ENCODE results near the gene CLEC1A. TPM values are rescaled to one million over a fixed set of nuclear protein-coding genes. Genes with fewer than 3 reads are reported as not detected.

CLEC1A gene
- total and polyA plus RNA-seq, 12 donors: 1.4 to 5.6 (median 3.3) TPM

DNA sequence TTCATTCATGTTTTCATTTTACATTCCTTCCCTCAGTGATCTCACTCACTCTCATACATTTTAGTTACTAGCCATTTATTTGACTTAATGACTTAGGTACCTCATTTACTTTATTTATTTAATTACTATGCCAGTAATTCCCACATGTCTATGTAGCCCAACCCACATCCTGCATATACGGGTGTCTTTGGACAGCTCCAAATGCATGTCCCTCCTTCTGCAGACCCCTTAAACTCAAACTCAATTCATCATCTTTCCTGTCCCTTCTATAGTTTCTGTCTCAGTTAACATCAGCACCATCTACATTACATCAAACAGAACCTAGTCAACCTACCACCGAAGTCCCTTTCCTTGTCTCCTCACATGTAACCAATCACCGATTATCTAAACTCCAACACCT, 2.8 kb downstream of the CLEC1A start:
- no peaks in the 10 kb centered on the region for H3K27me3 ChIP-seq
- H3K36me3 ChIP-seq (replicated peaks in 1 of 2): no peaks in the 10 kb centered on the region
- WGBS, 4 donors: 79 to 84% (median 81%) methylated on average over 3 of the region's 3 CpGs
- H3K9me3 ChIP-seq (replicated peaks in 1 of 3): peaks cover 0 to 5% (median 0%) of the 10 kb centered on the region in 3 donors
- peaks cover 0 to 10% of the 10 kb centered on the region in 2 donors for H3K4me1 ChIP-seq (replicated peaks in 1 of 2)
- no peak overlapping the region for H3K4me3 ChIP-seq
- no peak for DNase-seq
- TF ChIP-seq, protein P1, sequence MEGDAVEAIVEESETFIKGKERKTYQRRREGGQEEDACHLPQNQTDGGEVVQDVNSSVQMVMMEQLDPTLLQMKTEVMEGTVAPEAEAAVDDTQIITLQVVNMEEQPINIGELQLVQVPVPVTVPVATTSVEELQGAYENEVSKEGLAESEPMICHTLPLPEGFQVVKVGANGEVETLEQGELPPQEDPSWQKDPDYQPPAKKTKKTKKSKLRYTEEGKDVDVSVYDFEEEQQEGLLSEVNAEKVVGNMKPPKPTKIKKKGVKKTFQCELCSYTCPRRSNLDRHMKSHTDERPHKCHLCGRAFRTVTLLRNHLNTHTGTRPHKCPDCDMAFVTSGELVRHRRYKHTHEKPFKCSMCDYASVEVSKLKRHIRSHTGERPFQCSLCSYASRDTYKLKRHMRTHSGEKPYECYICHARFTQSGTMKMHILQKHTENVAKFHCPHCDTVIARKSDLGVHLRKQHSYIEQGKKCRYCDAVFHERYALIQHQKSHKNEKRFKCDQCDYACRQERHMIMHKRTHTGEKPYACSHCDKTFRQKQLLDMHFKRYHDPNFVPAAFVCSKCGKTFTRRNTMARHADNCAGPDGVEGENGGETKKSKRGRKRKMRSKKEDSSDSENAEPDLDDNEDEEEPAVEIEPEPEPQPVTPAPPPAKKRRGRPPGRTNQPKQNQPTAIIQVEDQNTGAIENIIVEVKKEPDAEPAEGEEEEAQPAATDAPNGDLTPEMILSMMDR (IDR thresholded peaks at IDR 0.05): no peak
- no peak for TF ChIP-seq POLR2A (IDR thresholded peaks at IDR 0.05)
- no peak overlapping the region for H3K27ac ChIP-seq
- intact Hi-C loops (cut with DNase I): no loop called here

DNA sequence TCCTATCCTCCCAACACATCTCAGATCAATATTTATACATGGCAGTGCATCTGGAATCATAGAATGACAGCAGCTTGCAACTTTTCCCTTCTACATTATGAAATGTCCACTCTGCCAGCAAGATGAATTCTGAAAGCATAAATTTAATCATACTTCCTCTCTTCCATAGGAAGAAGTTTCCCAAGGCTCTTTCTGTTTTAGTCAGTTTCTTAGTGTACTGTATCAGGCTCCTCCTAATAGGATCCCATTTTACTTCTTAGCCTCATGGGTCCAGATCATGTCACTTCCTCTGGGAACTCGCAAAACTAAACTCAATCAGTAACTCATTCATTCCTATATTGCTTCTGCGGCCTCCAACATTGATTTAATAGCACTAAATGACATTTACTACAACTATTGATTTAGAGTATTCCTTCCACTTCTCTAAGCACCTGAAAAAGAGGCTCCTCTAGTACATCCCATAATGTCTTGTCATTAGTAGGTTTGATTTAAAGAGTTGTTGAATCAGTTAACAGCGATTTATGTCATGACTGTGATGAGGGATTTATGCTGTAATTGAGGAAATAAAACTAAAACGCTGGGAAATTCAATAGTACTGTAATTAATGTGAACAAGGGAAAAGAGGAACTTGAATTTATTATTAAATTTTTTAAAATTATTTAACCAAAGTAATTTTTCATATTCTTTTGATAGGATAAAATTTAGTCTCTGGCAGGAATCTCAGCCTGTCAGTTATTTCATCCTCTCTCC, 4.0 kb downstream of the CLEC1A start:
- Histone ChIP-seq H3K27me3 (no peaks in the 10 kb centered on the region), H3K4me1 (replicated peaks in 1 of 2) (peaks cover 0 to 6% of the 10 kb centered on the region in 2 donors), H3K27ac (peak overlapping the region in 4 of 5 donors; percentile 6 to 61 (median 45)), H3K4me3 (no peak overlapping the region), H3K36me3 (replicated peaks in 1 of 2) (no peaks in the 10 kb centered on the region), H3K9me3 (replicated peaks in 1 of 3) (peaks cover 0 to 5% (median 0%) of the 10 kb centered on the region in 3 donors)
- TF ChIP-seq, protein P1 (IDR thresholded peaks at IDR 0.05): no peak
- WGBS, 4 donors: 58 to 69% (median 68%) methylated on average over 4 of the region's 4 CpGs
- intact Hi-C loops (cut with DNase I): no loop called here
- DNase-seq: no peak

DNA sequence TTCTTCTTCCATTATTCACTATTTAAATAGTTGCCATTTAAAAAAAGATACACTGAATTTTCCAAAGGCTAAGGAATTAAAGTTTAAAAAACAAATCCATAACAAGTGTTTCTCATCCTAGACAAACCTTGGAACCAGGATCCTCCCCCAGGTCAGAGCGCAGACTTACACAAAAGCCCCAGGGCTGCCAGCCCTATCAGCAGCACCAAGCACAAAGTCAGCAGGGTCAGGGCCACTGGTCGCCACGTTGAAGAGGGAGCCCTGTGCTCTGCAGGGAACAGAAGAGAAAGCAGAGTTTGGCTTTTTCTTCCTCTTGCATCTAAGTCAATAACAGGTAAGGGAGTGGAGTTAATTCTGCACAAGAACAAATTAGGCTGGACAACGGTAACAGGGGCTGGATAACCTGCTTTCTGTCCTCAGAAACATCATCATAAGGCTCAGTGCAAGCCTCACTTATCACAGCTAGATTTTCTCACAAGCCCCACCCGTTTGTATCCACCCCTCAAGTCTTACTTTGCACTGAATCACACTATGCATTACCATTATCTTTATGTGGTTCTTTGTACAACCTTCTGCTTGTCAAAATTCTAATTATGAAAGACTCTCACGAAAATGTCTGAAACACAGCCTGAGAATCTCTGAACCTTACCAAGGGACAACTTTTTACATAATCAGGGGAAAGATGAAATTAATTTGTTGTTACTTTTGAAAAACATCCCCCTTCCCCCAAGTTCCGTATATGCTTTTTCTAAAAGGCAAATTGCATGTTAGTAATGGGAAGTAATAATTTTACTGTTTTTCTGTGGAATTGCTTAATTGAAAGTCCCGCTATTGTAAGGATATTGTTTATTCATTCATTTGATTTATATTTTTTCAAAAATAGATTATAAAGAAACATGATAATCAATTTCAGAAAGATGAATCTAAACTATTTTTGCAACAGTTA, 9.6 kb downstream of the CLEC1A start:
- TF ChIP-seq, protein P1 (IDR thresholded peaks at IDR 0.05): no peak
- TF ChIP-seq POLR2A (IDR thresholded peaks at IDR 0.05): no peak
- no peaks in the 10 kb centered on the region for H3K36me3 ChIP-seq (replicated peaks in 1 of 2)
- no peaks in the 10 kb centered on the region for H3K27me3 ChIP-seq
- H3K4me1 ChIP-seq (replicated peaks in 1 of 2): no peaks in the 10 kb centered on the region
- H3K4me3 ChIP-seq: peak overlapping the region in 1 of 4 donors; percentile 21
- DNase-seq: no peak
- no peak overlapping the region for H3K27ac ChIP-seq
- 47 to 51% (median 50%) methylated on average over 7 to 8 of the region's 8 CpGs for WGBS, 4 donors
- intact Hi-C loops (cut with DNase I): no loop called here
- H3K9me3 ChIP-seq (replicated peaks in 1 of 3): no peaks in the 10 kb centered on the region

DNA sequence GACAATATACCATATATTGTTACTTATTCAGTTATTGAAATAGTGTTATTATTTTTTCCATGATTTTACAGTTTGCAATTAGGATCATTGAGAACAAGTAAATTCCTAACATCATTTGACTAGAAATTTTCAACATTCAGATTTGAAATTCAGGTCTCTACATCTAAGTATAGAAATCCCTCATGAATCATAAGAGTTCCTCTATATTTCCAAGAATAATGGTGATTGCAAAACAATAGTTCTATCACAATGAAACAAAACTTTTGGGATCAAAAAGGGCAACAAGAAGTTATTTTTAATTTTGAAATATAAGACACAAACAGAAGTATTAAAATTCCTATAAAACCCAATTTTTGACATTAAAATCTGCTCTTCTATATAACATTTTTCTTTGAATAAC, 10.8 kb downstream of the CLEC1A start:
- no peak for DNase-seq
- H3K9me3 ChIP-seq (replicated peaks in 1 of 3): no peaks in the 10 kb centered on the region
- H3K27ac ChIP-seq: no peak overlapping the region
- H3K4me1 ChIP-seq (replicated peaks in 1 of 2): no peaks in the 10 kb centered on the region
- TF ChIP-seq, protein P1 (IDR thresholded peaks at IDR 0.05): no peak
- no peak for TF ChIP-seq POLR2A (IDR thresholded peaks at IDR 0.05)
- intact Hi-C loops (cut with DNase I): no loop called here
- H3K27me3 ChIP-seq: no peaks in the 10 kb centered on the region
- no peak overlapping the region for H3K4me3 ChIP-seq
- H3K36me3 ChIP-seq (replicated peaks in 1 of 2): no peaks in the 10 kb centered on the region

Measured in adrenal gland (tissue), 12 donors.